Head of caudate nucleus (tissue), 42 donors: Measurements from ENCODE around the gene TFAP2E.
A peak's percentile ranks its signal among the peaks of the same experiment; 100 is the strongest.

Experiments used
- DNase-seq, 42 donors: peaks; one replicate each; pipeline versions ENCODE4 v3.0.0 to v3.0.0-alpha.2; 2020 to 2021; ENCODE audit warnings: mixed read lengths in 7 of 42
- intact Hi-C: fragments of 100-400 bp; cut with DNase I; formaldehyde crosslinking; loops from one replicate; pipeline ENCODE4 v1.15.0; 2022

The TFAP2E gene

DNA sequence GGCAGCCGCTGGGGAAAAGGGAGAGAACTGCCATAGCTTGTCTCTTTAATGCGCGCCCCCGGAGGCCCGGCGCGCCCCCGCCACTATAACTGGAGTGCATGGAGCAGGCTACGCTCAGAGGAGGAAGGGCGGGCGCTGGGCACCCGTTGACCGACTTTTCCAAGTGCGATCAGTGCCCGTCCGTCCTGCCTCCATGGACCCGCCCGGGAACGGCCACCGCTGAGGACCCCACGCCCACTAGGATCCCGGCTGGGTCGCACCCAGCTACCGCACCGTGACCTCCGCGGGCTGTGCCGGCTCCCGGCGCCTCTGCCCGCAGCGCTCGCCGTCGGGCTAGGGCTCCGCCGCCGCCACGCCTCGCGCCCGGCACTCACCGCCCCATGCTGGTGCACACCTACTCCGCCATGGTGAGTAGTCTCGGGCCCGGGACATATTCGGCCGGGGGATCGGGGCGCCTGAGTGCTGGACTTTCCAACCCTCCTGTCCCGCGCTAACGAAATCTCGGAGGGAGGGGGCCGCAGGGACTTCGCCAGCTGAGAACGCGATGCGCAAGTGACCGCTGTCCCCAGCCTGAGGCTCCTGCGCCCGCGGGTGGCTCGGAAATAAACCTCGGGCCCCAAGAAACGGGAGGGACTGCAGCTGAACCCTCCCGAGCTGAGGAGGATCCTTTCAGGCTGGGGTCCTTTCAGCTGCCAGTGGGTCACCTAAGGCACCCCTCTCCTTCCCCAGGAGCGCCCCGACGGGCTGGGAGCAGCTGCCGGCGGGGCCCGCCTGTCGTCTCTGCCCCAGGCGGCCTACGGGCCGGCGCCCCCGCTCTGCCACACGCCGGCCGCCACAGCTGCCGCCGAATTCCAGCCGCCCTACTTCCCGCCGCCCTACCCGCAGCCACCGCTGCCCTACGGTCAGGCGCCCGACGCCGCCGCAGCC lies at the start of gene TFAP2E:
TFAP2E (plus strand) TSS at position 117 of the 927 bp plus-strand sequence; CDS start at position 381, 264 bp downstream.
- intact Hi-C loops = no loop called here
- DNase-seq = peak; percentile 59 to 86 (median 75)

DNA sequence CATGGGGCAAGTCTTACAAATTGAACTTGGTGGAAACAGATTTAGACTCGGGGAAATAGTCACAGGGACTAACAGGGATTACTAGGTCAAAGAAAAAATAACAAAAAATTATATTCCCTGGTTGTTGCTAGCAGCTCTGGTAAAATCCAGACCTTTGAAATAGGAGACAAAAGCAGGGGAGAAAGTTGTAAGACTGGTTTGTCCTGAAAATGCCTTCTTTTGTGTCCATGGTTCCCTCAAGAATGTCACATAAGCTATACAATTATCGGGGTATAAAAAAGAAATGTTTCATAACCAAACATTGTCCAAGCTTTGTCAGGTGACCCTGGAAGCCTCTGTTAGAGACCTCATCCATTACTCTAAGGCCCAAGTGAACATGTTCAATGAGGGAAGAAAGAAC lies 49.0 kb upstream of the TFAP2E start:
- intact Hi-C loops = no loop called here
- DNase-seq = no peak

DNA sequence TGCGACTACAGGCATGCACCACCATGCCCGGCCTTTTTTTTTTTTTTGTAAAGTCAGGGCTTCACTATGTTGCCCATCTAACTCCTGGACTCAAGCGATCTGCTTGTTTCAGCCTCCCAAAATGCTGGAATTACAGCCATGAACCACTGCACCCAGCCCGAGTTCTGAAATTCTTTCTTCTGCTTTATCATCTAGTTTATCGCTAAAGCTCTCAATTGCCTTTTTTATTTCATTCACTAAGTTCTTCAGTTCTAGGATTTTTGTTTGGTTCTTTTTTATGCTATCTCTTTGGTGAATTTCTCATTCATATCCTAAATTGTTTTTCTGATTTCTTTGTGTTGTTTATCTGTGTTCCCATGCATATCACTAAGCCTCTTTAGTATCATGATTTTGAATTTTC lies 42.9 kb upstream of the TFAP2E start:
- no peak for DNase-seq
- intact Hi-C loops = no loop called here

DNA sequence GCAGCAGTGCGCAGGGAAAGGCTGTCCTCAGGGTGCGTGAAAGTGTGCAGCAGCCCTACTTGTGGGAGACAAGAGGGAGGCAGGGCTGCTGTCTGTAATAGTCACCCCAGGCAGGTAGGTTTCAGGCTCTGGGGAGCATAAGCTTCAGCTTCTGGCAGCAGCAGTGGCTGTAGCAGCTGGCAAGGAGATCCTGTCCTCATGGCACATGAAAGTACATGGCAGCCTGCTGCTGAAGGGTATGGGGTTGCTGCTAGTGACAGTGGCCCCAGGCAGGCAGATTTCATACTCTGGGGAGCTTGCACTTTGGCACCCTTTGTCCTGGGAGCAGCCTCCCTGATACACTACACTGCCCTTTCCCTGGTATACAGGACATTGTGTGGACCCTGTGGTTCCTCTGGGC lies 42.2 kb upstream of the TFAP2E start:
- DNase-seq = no peak
- intact Hi-C loops = no loop called here

DNA sequence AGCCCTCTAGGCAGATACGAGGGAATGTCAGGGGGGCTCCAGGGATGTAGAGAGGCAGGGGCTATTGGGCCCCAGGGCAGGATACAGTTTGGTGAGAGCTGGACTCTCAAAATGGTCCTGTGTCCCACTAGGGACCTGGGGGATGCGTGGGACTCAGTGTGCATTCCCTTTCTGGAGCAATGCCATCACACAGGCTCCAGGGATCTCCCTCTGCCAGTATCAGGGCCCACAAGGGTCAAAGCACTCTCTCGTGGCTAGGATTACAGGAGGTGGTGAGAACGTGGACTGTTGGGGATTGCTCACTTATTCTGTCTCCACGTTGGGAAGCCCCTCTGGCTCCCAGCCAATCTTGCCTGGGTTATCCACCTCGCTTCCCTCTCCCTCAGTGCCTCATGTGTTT lies 41.7 kb upstream of the TFAP2E start:
- DNase-seq = no peak
- intact Hi-C loops = no loop called here

DNA sequence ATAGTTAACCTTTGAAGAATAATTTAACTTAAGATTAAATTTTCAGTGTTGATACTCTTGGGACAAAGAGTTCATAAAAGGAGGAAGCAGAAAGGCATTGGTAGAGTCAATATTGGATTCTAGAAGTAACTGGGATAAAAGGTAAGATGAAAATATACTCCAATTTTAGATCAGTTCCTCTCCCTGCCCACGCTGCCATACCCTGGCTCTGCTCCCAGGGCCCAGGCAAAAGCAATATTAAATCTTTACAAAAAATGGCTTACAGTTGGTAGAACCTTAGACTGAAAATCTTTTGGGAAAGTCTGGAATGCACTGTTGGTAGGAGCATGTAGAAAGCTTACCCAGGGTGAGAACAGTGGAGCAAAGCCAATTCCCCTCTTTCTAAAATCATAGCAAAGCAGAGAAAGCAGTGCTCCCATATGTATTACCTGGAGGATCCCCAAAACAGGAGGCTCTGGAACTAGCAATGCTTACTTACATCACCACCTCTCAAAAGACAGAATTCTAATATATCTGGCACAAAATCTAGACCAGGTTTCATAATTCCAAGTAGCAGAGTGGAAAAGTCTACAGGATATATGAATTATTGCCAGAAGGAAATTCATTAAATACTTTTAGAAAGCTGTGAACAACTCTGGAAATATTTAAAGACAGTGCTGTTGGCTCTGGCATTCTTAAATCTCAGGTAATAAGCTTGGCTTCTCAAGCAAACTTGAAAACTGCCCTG lies 40.5 kb upstream of the TFAP2E start:
- intact Hi-C loops = no loop called here
- DNase-seq = peak in 26 of 42 donors; percentile 12 to 79 (median 40)

DNA sequence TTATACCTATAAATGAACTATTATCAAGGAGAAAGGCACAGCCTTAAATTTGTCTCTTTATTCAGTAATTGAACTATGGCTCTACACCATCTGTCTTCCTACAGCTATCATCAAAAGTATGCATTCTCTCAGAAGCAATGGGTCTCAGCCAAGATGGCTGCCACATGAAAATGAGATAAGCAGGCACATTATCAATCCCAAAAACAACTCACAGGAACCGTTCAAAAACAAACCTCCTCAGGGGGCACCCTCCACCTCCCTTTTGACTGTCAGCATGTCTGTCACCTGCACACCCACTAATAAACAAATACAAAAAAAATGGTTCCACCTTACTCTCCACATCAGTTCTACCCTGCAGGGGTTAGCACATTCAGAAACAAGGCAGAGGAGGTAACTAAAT lies 39.5 kb upstream of the TFAP2E start:
- no peak for DNase-seq
- intact Hi-C loops = no loop called here

DNA sequence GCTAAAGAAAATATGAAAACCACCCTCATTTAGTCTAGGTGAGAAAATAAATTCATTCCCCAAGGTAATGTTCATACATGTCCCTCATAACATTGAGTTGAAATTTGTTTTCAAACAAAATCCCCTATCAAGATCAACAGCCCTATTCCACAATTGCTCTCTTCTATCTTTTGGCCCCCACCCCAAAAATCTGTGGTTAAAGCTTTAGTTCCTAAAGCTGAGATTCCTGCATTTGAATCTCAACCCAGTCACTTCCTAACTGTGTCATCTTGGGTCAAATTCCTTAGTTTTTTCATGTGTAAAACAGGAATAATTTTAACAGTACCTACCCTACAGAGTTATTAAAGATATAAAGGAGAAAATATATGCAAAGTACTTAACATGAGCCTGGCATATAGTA lies 37.9 kb upstream of the TFAP2E start:
- DNase-seq = no peak
- intact Hi-C loops = no loop called here

DNA sequence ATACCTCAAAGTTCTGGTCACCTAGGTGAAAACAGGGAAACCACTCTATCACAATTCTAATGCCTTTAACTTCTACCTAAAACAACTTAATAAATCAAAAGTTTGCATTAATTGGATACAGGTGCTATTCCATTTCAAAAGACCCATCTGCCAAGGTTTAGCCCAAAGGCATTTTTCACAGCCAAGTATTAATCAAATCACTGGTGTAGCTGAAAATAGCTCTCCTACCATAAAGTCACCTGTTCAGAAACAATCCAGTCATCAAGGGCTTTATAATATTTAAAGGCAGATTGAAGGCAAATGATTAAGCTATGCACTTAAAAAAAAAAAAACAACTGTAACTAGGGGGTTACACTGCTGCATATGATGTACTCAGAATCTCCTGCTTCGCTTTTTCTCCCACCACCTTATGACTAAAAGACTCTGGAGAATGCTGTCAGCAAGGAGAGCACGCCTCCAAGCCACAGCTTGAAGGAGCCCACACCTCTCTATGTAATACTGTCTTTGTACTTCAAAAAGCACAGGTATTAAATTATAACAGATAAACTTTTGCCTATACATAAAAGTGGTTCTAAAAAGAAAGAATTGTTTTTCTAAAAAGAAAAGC lies 36.5 kb upstream of the TFAP2E start:
- DNase-seq = peak in 30 of 42 donors; percentile 22 to 87 (median 60)
- intact Hi-C loops = no loop called here

DNA sequence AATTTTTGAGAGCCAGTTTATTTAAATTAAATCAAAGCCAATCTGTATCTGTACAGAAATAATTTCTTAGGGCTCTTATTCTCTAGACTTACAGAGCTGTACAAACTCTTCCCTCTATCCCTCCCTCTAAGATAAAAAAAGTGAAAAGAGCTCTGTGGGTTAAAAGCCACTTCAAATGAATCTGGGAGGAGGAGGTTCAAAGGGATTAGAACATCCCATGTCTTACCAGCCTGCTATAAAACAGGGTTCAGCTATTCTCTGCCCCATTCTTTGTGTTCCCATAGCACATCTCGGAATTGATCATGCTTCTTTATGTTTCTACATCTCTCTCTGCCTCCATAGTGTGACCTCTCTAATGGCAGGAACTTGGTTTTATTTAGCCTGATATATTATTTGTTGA lies 35.3 kb upstream of the TFAP2E start:
- intact Hi-C loops = no loop called here
- no peak for DNase-seq

DNA sequence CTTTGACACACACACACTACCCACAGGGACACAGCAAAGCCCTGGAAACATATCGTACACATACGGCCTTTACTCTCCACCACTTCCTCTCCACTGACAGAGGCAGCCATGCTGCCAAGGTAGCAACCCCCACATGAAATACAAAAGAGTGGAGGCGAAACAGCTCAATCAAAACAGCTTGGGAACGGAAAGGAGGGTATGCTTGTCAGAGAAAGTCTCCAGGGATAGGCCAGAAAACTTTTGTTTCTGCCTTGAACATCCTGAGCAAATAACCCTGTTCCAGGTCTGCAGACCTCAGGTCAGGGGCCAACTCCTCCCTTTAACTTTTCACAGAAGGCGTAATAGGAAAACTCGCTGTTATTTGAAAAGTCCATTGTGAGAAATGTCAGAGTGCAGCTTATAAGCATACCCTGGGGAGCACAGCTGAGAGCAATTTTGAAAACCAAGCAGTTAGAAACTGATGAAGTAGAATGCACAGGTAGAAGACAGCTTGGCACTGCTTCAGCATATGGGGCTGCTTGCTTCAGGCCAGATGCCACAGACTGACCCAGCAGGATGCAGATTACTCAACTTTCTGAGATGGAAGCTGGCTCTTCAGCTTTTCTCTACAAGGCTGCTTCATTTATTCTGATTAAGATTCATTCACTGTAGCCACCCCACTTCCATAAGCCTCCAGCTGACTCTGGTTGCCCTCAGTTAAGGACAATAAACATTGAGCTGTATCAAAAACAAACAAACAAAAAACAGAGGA lies 33.9 kb upstream of the TFAP2E start:
- DNase-seq = peak in 11 of 42 donors; percentile 17 to 60 (median 50)

DNA sequence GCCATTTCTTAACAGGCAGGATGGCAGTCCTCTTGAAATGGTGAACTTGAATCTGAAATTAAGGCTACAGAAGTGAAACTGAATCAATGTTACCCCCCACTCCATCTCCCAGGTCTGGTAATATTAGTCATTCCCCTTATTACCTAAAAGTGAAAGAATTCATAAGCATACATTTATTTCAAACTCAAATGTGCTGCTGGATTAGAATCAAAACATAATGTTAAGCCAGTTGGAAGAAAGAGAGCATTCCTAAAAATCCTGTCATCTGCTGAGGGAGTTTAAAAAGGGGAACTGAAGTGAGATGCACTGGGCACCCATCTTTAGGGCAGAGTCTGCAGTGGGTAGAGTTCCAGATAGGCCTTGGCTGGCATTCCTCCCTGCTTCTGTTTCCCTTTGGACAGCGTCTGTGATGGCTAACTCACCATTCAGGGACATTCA lies 33.3 kb upstream of the TFAP2E start:
- DNase-seq = peak in 7 of 42 donors; percentile 20 to 61 (median 41)
- intact Hi-C loops = loop anchor here (5.0 kb wide), 1 partner anchor 88 kb away; no protein-coding TSS in a partner anchor

More for the DNA sequence above, 33.9 kb upstream of the TFAP2E start:
- intact Hi-C loops = no loop called here

DNA sequence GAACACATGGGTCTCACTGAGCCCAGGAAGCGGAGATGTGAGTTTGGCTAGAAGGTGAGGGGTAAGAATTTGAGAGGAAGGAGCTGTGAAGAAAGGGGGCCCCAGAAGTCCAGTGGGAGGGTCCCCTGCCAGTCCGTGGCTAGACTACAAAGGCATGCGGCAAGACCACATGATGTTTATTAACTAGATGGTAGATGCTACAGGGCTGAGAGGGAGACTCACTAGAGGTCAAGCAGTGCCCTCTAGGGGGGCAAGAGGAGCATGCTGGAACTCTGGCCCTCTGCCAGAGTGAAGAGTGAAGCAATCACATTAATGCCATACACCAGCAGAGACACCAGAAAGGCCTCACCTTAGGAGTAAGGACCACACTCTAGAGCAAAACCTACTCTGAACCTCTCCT lies 28.1 kb upstream of the TFAP2E start:
- peak in 28 of 42 donors; percentile 34 to 85 (median 66) for DNase-seq
- intact Hi-C loops = loop anchor here (5.0 kb wide), 1 partner anchor 93 kb away; no protein-coding TSS in a partner anchor

DNA sequence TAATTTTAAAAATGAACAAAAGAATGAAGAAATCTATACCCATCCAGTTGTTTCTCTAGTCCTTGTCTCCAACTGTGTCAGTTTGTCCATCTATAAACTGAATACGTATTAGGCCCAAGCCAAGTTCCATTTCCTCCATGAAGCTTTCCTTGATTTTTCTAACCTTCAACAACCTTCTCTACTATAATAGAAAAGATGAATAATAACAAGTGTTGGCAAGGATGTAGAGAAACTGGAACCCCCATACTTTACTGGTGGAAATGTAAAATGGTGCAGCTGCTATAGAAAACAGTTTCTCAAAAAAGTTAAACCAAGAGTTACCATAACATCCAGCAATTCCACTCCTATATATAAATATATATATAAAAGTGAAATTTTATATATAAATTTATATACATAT lies 26.5 kb upstream of the TFAP2E start:
- intact Hi-C loops = no loop called here

DNA sequence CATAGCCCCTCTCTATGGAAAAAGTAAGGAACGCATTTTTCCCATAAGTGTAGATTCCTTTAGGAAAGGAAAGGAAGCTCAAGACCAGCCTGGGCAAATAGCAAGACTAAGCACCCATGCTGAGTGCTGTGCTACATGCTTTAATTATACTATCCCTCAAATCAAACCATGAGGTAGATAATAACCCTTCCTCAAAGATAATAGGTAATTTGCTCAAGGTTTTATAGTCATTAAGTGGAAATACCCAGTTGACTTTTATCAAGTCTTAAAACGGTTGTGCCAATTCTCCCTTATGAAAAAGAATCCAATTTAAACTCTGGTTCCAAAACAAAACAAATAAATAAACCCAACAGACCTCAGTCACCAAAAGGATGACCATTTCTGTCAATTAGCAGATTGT lies 19.3 kb upstream of the TFAP2E start:
- no peak for DNase-seq
- intact Hi-C loops = no loop called here

More for the DNA sequence above, 26.5 kb upstream of the TFAP2E start:
- no peak for DNase-seq

DNA sequence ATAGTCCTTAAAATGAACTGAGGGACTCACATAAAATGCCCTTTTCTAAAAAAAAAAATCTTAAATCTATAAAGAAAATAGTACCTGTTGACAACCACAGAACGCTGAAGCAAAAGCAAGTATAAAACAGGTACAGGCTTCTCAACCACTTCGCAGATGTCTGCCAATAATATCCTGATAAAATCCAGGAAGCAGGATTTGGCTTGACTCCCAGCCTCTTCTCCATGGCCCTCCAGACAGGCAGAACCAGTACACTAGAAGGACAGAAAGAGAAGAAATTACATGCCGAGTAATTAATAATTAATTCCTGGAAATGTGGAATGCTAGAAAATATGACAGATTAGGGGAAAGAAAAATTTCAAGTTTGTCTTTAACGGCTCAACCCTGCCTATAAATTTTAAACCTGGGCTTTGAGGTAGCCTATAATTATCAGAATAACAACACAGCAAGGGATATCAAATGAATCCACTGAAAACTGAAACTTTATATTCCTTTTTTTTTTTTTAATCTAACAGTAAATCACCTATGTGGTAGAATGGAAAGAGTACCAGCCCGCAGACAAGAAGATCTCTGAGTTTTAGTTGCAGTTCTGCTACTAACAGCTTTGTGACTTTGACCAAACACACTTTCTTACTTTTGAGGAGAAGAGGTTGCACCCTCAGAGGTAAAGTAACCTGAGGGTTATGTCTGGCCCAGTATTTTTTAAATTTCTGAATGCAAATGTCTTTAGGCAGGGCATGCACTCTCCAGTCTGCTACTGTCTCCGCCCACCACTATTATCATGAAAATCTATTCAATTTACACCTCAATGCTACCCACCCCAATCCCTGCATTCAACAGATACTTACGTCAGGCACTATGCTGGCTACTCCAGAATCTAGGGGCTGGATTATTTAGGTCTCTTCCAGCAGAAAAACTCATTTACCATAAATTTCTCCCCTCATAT lies 18.6 kb upstream of the TFAP2E start:
- intact Hi-C loops = loop anchor here (5.0 kb wide), 1 partner anchor 362 kb away; the partner anchor contains the start of gene SFPQ
- peak in 2 of 42 donors; percentile 7 to 36 for DNase-seq

DNA sequence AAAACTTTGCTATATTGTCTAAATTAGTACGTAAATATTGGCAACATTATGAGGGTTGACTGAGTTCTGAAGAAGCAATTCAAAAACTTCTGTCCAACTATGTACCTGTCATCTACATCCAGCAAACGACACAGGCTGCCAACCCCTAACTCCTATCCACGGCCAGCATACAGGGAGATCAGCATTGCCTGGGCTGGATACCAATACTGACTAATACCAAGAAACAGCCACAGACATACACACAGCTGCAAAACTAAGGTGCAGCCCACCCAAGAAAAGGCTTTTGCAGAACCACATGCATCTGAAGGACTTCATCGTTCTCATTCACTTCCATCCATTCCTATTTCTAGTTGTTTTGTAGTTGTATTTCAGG lies 17.9 kb upstream of the TFAP2E start:
- peak in 1 of 42 donors; percentile 9 for DNase-seq

More for the DNA sequence above, 17.9 kb upstream of the TFAP2E start:
- intact Hi-C loops = loop anchor here (5.0 kb wide), 1 partner anchor 363 kb away; the partner anchor contains the start of gene SFPQ
